Neutrophil (primary cell): ENCODE results near the gene GLG1.

Experiments used
- H3K27ac ChIP-seq: fragments of 200-600 bp; sonication (generic); 2 replicates; pipeline ENCODE4 v1.5.1; 2016; ENCODE audit warnings: mild to moderate bottlenecking, moderate library complexity
- H3K27me3 ChIP-seq: fragments of 200-600 bp; sonication (generic); 2 replicates; pipeline ENCODE4 v1.6.0; 2016; ENCODE audit warnings: mild to moderate bottlenecking
- H3K36me3 ChIP-seq: fragments of 200-600 bp; sonication (generic); 2 replicates; pipeline ENCODE4 v1.5.1; 2017
- H3K4me1 ChIP-seq, 2 experiments: fragments of 200-600 bp in 1 of 2; sonication (generic) in 1 of 2; 1 replicate in 1 of 2; 2 replicates in 1 of 2; pipeline versions ENCODE4 v1.5.1 to v1.6.1; 2013 to 2016; ENCODE audit warnings: low read depth in 1 of 2, low read length in 1 of 2, mild to moderate bottlenecking in 1 of 2, moderate library complexity in 1 of 2; ENCODE audit not compliant: control insufficient read depth in 1 of 2, insufficient read depth in 1 of 2
- H3K4me3 ChIP-seq, 2 experiments: fragments of 200-600 bp in 1 of 2; sonication (generic) in 1 of 2; 1 replicate in 1 of 2; 2 replicates in 1 of 2; pipeline ENCODE4 v1.5.1; 2013 to 2016; ENCODE audit warnings: low read depth in 1 of 2, low read length in 1 of 2, mild to moderate bottlenecking in 1 of 2, moderate library complexity in 1 of 2
- H3K9me3 ChIP-seq: fragments of 200-600 bp; sonication (generic); 2 replicates; pipeline ENCODE4 v1.5.1; 2016
- TF ChIP-seq, protein P1 (sequence below): fragments of 200-600 bp; sonication (generic); IDR thresholded peaks from 2 replicates; pipeline ENCODE4 v1.5.1; 2016; ENCODE audit warnings: antibody characterized with exemption

The GLG1 gene

DNA sequence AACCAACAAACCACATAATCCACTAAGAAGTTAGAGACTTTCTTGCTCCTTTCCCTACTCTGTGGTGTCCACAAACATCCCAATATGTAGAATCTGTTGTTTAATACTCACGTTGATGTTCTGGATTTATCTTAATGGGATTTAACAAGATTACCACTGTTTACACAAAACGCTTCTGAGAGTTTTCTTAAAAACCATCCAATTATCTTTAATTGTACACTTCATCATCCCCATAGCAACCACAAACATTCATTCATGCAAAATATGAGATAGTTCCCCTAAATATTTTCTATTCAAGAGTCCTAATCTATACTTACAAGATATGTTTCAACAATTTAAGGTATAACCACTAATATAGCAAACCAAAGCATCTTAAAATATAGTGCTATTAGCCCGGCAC is 109.2 kb downstream of the GLG1 start:
- peaks cover 44% of the 10 kb centered on the region for H3K36me3 ChIP-seq
- TF ChIP-seq, protein P1, sequence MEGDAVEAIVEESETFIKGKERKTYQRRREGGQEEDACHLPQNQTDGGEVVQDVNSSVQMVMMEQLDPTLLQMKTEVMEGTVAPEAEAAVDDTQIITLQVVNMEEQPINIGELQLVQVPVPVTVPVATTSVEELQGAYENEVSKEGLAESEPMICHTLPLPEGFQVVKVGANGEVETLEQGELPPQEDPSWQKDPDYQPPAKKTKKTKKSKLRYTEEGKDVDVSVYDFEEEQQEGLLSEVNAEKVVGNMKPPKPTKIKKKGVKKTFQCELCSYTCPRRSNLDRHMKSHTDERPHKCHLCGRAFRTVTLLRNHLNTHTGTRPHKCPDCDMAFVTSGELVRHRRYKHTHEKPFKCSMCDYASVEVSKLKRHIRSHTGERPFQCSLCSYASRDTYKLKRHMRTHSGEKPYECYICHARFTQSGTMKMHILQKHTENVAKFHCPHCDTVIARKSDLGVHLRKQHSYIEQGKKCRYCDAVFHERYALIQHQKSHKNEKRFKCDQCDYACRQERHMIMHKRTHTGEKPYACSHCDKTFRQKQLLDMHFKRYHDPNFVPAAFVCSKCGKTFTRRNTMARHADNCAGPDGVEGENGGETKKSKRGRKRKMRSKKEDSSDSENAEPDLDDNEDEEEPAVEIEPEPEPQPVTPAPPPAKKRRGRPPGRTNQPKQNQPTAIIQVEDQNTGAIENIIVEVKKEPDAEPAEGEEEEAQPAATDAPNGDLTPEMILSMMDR = no peak
- no peak overlapping the region for H3K27ac ChIP-seq
- no peaks in the 10 kb centered on the region for H3K27me3 ChIP-seq
- no peaks in the 10 kb centered on the region for H3K9me3 ChIP-seq
- no peak overlapping the region for H3K4me3 ChIP-seq
- H3K4me1 ChIP-seq = no peaks in the 10 kb centered on the region

DNA sequence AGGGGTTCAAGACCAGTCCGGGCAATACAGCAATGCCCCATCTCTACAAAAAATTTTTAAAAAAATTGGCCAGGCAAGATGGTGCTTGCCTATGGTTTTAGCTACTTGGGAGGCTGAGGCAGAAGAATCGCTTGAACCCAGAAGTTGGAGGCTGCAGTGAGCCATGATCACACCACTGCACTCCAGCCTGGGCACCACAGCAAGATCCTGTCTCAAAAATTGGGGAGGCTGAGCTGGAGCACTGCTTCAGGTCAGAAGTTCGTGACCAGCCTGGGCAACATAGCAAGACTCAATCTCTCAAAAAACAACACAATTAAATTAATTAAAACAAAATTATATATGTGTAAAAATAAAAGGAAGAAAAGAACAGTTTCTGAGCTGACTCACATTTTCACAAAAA is 110.9 kb downstream of the GLG1 start:
- Histone ChIP-seq H3K27me3 (no peaks in the 10 kb centered on the region), H3K4me3 (no peak overlapping the region), H3K9me3 (no peaks in the 10 kb centered on the region), H3K36me3 (peaks cover 53% of the 10 kb centered on the region), H3K27ac (no peak overlapping the region), H3K4me1 (no peaks in the 10 kb centered on the region)
- TF ChIP-seq, protein P1 = no peak

DNA sequence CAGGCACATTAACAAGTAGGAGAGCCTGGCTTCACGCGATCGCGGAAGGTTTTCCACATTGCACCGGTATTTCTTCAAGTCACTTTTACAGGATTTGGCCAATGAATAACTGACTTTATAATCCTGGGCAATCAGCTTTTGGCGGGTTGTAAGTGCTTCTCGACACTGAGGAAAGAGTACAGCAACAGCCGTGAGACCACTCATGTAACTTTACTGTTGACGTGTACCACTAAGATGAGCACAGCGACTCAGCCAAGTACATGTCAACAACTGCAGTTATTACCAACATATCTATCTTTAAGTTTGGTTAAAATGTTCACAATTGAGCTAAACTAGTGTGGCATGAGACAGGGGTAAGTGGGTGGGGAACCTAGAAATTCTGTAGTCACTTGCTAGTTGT is 113.9 kb downstream of the GLG1 start:
- Histone ChIP-seq H3K36me3 (peaks cover 73% of the 10 kb centered on the region), H3K27ac (no peak overlapping the region), H3K27me3 (no peaks in the 10 kb centered on the region), H3K4me3 (no peak overlapping the region), H3K4me1 (no peaks in the 10 kb centered on the region), H3K9me3 (no peaks in the 10 kb centered on the region)
- TF ChIP-seq, protein P1 = no peak

DNA sequence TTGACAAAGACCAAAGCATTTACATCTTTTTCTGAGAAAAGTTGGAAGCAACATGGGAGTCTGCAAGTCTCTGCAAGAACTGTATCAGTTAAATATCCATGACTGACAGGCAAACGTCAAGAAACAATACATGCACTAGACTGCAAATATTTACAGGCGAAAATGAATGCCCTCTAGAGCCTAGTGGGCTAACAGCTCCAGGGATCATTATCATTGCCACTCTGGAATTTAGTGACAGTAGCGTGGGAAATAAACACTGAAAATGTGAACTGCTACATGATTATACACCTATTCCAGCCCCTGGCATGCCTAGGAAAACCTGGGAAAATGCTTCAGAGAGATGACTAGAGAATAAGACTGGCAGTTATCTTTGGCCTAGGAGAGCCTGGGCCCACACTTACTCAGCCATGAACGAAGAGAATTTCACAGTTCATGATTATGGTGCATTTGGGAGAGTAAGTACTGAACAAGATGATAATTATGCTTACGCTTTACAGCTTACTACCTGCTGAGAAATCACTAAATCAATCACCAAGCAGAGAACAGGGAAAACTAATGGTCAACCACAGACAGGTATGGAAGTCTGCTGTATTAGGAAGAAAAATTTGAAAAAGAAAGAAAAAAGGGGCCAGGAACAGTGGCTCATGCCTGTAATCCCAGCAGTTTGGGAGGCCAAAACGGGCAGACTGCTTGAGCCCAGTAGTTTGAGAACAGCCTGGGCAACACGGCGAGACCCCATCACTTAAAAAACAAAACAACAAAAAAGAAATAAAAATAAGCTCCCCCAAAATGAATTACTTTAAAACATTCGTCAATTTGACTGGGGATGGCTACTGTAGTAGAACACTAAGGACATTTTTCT is 119.0 kb downstream of the GLG1 start:
- Histone ChIP-seq H3K27ac (no peak overlapping the region), H3K27me3 (no peaks in the 10 kb centered on the region), H3K4me1 (no peaks in the 10 kb centered on the region), H3K9me3 (no peaks in the 10 kb centered on the region), H3K4me3 (no peak overlapping the region), H3K36me3 (peaks cover 80% of the 10 kb centered on the region)
- TF ChIP-seq, protein P1 = no peak

- TF ChIP-seq, protein P1 = no peak
- Histone ChIP-seq H3K9me3 (no peaks in the 10 kb centered on the region), H3K36me3 (peaks cover 81% of the 10 kb centered on the region), H3K27me3 (no peaks in the 10 kb centered on the region), H3K4me1 (no peaks in the 10 kb centered on the region), H3K4me3 (no peak overlapping the region), H3K27ac (no peak overlapping the region)
Observed at GRCh38 chr16:74485916-74486315, 121.0 kb downstream of the GLG1 start.
